Measurements from ENCODE around the gene ABCC4.

The ABCC4 gene

DNA sequence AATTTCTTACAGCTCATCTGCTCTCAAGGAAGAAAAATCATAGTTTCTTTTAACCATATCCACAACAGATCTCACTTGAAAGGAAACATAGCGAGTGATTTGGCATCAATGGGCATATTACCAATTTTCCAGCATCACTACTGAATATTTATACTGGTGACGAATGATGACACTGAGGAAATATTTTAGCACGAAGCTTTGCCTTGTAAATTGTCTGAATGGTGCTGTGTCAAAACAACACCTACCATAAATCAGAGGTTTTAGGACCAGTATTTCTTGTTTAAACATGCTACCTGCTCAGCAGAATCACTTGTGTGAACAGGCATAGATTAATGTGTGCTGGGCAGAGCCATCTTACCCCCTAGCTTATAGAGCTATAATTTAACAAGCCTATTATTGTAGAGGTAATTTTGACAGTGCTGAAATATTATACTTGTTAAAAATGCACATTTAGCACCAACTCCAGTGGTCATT lies 146.8 kb downstream of the ABCC4 start:
- H3K4me3 ChIP-seq (ENCODE audit: low read depth, low read length), result no peak overlapping the region
- TF ChIP-seq, protein P1, sequence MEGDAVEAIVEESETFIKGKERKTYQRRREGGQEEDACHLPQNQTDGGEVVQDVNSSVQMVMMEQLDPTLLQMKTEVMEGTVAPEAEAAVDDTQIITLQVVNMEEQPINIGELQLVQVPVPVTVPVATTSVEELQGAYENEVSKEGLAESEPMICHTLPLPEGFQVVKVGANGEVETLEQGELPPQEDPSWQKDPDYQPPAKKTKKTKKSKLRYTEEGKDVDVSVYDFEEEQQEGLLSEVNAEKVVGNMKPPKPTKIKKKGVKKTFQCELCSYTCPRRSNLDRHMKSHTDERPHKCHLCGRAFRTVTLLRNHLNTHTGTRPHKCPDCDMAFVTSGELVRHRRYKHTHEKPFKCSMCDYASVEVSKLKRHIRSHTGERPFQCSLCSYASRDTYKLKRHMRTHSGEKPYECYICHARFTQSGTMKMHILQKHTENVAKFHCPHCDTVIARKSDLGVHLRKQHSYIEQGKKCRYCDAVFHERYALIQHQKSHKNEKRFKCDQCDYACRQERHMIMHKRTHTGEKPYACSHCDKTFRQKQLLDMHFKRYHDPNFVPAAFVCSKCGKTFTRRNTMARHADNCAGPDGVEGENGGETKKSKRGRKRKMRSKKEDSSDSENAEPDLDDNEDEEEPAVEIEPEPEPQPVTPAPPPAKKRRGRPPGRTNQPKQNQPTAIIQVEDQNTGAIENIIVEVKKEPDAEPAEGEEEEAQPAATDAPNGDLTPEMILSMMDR (IDR thresholded peaks at IDR 0.05; ENCODE audit: control insufficient read depth, extremely low read depth, insufficient read depth), result no peak
- peak; percentile 66 for DNase-seq (ENCODE audit: low read depth)

DNA sequence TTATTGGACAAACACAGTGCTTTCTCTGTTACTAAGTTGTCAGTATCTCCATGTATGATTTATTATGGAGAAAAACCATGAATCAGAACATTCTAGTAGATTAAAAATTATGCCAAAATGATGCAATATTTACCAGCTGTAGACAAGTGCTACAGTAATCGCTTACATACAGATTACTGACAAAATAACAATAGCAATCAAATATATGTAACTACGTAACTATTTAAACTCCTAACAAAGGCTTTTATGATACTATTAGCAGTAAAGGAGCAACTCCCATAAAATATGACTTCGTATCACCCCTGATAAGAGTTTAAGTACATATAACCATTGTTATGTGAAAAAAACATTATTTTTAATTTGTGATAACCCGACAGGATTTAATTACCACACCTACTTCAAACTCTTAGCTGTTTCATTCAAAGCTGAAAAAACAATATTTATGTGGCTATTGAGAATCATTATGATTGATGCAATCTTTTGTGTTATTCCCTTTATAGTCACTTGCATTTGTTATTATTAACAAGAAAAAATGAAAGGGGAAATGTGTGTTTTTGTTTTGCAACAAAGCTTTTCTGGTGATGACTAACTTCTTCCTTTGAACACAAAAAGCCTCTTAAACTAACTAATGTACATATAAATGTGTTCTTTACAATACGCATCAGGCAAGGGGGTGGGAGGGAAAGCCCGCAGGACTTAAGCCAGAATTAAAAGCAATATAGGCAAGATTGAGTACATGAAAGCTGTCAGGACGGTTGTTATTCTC lies 147.4 kb downstream of the ABCC4 start:
- no peak for DNase-seq (ENCODE audit: low read depth)
- TF ChIP-seq, protein P1 (IDR thresholded peaks at IDR 0.05; ENCODE audit: control insufficient read depth, extremely low read depth, insufficient read depth), result no peak
- no peak overlapping the region for H3K4me3 ChIP-seq (ENCODE audit: low read depth, low read length)

DNA sequence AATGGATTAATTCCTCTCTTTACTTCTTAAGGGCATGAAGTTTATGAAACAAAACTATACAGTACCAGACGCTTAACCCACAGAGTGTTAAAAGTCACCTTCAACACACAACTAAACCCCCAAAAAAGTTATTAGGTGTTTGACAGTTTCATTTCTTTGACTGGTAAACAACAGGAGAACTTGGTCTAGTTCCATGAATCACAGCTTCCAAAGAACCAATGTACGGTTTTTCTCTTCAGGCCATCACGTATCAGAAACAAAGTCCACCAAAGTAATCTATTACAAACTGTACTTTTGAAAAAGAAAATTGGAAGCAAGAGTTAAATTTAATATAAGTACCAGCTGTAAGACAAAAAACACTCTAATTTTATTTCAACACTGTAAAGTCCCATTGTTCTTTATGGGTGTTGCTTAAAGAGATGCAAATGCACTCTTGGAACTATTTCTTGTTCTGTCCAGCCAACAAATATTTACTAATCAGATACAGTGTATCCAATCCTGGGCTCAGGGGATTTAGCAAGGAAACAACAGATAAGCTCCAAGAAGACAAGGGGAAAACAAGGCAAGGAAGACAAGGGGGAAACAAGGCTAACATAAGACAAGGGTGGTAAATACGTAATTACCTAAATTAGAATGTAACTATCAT lies 149.2 kb downstream of the ABCC4 start:
- no peak overlapping the region for H3K4me3 ChIP-seq (ENCODE audit: low read depth, low read length)
- no peak for DNase-seq (ENCODE audit: low read depth)
- TF ChIP-seq, protein P1 (IDR thresholded peaks at IDR 0.05; ENCODE audit: control insufficient read depth, extremely low read depth, insufficient read depth), result no peak

DNA sequence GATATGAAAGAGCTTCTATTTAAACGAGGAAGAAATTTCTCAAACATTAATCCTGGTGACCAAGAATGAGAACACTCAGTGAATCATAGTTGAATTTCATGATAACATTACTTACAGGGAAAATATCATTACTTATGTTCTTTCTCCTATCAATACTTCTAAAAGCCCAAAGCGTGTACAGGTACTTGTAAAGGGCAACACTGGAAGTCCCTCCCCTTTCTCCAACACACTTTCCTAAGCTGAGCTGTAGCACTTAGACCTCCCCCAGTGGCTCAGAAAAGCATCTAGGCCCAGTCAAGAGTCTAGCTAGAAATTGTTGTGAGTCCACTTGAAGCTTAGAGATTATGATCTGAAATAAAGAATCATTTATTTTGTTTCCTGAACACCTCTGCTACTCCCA lies 150.7 kb downstream of the ABCC4 start:
- TF ChIP-seq, protein P1 (IDR thresholded peaks at IDR 0.05; ENCODE audit: control insufficient read depth, extremely low read depth, insufficient read depth), result no peak
- DNase-seq (ENCODE audit: low read depth), result no peak
- H3K4me3 ChIP-seq (ENCODE audit: low read depth, low read length), result no peak overlapping the region

DNA sequence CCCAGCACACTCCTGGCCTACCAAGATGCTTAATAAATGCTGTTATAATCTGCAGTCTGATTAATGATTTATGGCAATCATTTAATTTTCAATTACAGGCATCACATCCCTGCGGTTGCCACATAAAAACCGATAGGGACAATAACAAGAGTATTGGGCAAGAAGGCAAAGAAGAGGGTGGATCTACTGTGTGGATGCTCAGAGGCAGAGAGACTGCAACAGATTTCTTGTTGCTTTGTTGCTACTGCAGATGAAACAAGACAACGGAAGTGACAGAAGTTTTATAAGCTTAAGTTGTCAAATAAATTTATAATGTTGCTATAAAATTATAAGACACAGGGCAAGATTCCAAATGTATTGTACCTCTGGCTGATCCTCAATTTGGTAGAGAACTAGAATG lies 154.8 kb downstream of the ABCC4 start:
- H3K4me3 ChIP-seq (ENCODE audit: low read depth, low read length), result no peak overlapping the region
- no peak for DNase-seq (ENCODE audit: low read depth)
- TF ChIP-seq, protein P1 (IDR thresholded peaks at IDR 0.05; ENCODE audit: control insufficient read depth, extremely low read depth, insufficient read depth), result no peak

DNA sequence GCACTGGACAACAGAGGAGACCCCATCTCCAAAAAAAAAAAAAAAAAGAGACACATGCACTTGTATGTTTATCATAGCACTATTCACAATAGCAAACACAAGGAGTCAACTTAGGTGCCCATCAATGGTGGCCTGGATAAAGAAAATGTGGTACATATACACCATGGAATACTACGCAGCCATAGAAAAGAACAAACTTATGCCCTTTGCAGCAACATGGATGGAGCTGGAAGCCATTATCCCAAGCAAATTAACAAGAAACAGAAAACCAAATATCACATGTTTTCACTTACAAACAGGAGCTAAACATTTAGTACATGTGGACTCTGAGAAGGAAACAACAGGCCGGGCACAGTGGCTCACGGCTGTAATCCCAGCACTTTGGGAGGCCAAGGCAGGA lies 155.7 kb downstream of the ABCC4 start:
- TF ChIP-seq, protein P1 (IDR thresholded peaks at IDR 0.05; ENCODE audit: control insufficient read depth, extremely low read depth, insufficient read depth), result no peak
- no peak overlapping the region for H3K4me3 ChIP-seq (ENCODE audit: low read depth, low read length)
- DNase-seq (ENCODE audit: low read depth), result no peak
